Stimulated activated memory B cell treated with anti-CD40 and anti-IgM and Interleukin-4, amounts not matched to agents 10 μg/mL and 1 μg/mL and 100 μg/mL, for 72 hours (primary cell): ENCODE measurements around the gene FOXE1.

Source experiments
- ATAC-seq: fragments of 150-1000 bp; cut with Tn5 transposase; 2 replicates; pipeline ENCODE4 v1.10.0; 2021
- H3K27ac Mint-ChIP-seq: one replicate; pipeline ENCODE4 v1.8.0; 2022; ENCODE audit warnings: mild to moderate bottlenecking, mixed read lengths
- H3K27me3 Mint-ChIP-seq: one replicate; pipeline ENCODE4 v1.8.0; 2022; ENCODE audit warnings: mixed read lengths
- H3K36me3 Mint-ChIP-seq: one replicate; pipeline ENCODE4 v1.8.0; 2022; ENCODE audit warnings: mixed read lengths
- H3K4me1 Mint-ChIP-seq: one replicate; pipeline ENCODE4 v1.8.0; 2022; ENCODE audit warnings: mixed read lengths
- H3K4me3 Mint-ChIP-seq: one replicate; pipeline ENCODE4 v1.8.0; 2022; ENCODE audit warnings: mild to moderate bottlenecking, moderate library complexity, mixed read lengths
- H3K9me3 Mint-ChIP-seq: one replicate; pipeline ENCODE4 v1.8.0; 2022; ENCODE audit warnings: mixed read lengths

The FOXE1 gene

GRCh38 chr9:97873425-97873824 is 20.4 kb downstream of the FOXE1 start:
- Mint-ChIP-seq H3K27ac (no peak overlapping the region), H3K4me3 (no peak overlapping the region), H3K27me3 (no peaks in the 10 kb centered on the region), H3K9me3 (no peaks in the 10 kb centered on the region), H3K4me1 (peaks cover 6% of the 10 kb centered on the region), H3K36me3 (peaks cover 17% of the 10 kb centered on the region)
- no peak for ATAC-seq

GRCh38 chr9:97873882-97874281 is 20.9 kb downstream of the FOXE1 start:
- H3K9me3 Mint-ChIP-seq, result no peaks in the 10 kb centered on the region
- H3K4me1 Mint-ChIP-seq, result peaks cover 6% of the 10 kb centered on the region

DNA sequence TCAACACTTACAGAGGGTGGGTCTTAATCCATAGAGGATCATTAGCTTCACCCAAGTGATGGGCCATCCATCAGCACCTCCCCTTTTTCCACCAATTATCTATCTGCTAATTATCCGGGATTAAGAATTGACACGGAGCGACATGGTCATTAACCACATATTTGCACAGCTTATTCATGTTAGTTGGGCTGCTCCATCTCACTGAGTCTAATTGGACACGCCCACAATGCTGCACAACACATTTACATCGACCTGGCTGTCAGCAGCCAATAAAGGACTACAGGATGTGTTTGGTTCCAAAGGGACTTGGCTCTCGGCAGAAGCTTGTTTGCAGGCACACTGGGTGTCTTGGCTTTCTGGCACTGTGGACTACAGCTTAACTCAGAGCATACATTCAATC is 21.6 kb downstream of the FOXE1 start:
- peaks cover 12% of the 10 kb centered on the region for H3K36me3 Mint-ChIP-seq
- no peaks in the 10 kb centered on the region for H3K9me3 Mint-ChIP-seq
- H3K4me3 Mint-ChIP-seq, result no peak overlapping the region
- H3K4me1 Mint-ChIP-seq, result peaks cover 6% of the 10 kb centered on the region
- no peak for ATAC-seq
- H3K27ac Mint-ChIP-seq, result no peak overlapping the region
- H3K27me3 Mint-ChIP-seq, result no peaks in the 10 kb centered on the region

More at GRCh38 chr9:97873882-97874281, 20.9 kb downstream of the FOXE1 start:
- Mint-ChIP-seq H3K36me3 (peaks cover 17% of the 10 kb centered on the region), H3K4me3 (no peak overlapping the region), H3K27me3 (no peaks in the 10 kb centered on the region), H3K27ac (no peak overlapping the region)
- ATAC-seq, result no peak

DNA sequence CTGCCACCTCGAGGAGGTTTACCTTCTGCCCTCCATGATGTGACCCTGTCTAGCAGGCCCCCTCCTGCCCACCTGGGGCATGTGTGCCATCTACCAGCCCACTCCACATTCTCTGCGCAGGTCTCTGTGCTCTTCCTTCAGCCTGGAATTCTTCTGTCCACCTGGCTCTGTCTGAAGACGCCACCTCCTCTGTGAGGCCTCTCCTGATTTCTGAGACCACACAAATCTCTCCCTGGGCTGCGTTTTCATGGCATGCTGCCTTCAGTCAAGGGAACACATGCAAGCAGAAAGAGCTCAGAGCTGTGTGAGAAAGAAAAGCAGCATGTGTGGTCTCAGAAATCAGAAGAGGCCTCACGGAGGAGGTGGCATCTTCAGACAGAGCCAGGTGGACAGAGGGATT is 22.1 kb downstream of the FOXE1 start:
- ATAC-seq, result no peak
- Mint-ChIP-seq H3K27me3 (no peaks in the 10 kb centered on the region), H3K9me3 (no peaks in the 10 kb centered on the region), H3K27ac (no peak overlapping the region), H3K4me3 (no peak overlapping the region), H3K4me1 (peaks cover 6% of the 10 kb centered on the region), H3K36me3 (peaks cover 12% of the 10 kb centered on the region)

GRCh38 chr9:97876061-97876460 is 23.0 kb downstream of the FOXE1 start:
- H3K27ac Mint-ChIP-seq, result no peak overlapping the region
- H3K9me3 Mint-ChIP-seq, result no peaks in the 10 kb centered on the region

GRCh38 chr9:97880336-97880735 is 27.3 kb downstream of the FOXE1 start:
- Mint-ChIP-seq H3K4me1 (no peaks in the 10 kb centered on the region), H3K27ac (no peak overlapping the region), H3K9me3 (no peaks in the 10 kb centered on the region)

More at GRCh38 chr9:97876061-97876460, 23.0 kb downstream of the FOXE1 start:
- H3K27me3 Mint-ChIP-seq, result no peaks in the 10 kb centered on the region
- H3K4me3 Mint-ChIP-seq, result no peak overlapping the region
- peaks cover 6% of the 10 kb centered on the region for H3K4me1 Mint-ChIP-seq
- ATAC-seq, result no peak
- H3K36me3 Mint-ChIP-seq, result peaks cover 12% of the 10 kb centered on the region

GRCh38 chr9:97889941-97890887 is 37.2 kb downstream of the FOXE1 start:
- peaks cover 9% of the 10 kb centered on the region for H3K9me3 Mint-ChIP-seq
- no peaks in the 10 kb centered on the region for H3K4me1 Mint-ChIP-seq
- H3K4me3 Mint-ChIP-seq, result no peak overlapping the region
- ATAC-seq, result no peak
- H3K27ac Mint-ChIP-seq, result no peak overlapping the region
- H3K36me3 Mint-ChIP-seq, result peaks cover 29% of the 10 kb centered on the region
- H3K27me3 Mint-ChIP-seq, result no peaks in the 10 kb centered on the region

More at GRCh38 chr9:97880336-97880735, 27.3 kb downstream of the FOXE1 start:
- peaks cover 12% of the 10 kb centered on the region for H3K36me3 Mint-ChIP-seq
- H3K4me3 Mint-ChIP-seq, result no peak overlapping the region
- no peaks in the 10 kb centered on the region for H3K27me3 Mint-ChIP-seq
- no peak for ATAC-seq

GRCh38 chr9:97891736-97892135 is 38.7 kb downstream of the FOXE1 start:
- Mint-ChIP-seq H3K9me3 (peaks cover 12% of the 10 kb centered on the region), H3K4me3 (no peak overlapping the region), H3K27ac (no peak overlapping the region), H3K36me3 (peaks cover 40% of the 10 kb centered on the region), H3K4me1 (no peaks in the 10 kb centered on the region), H3K27me3 (no peaks in the 10 kb centered on the region)
- ATAC-seq, result no peak

GRCh38 chr9:97892421-97892820 is 39.4 kb downstream of the FOXE1 start:
- ATAC-seq, result no peak
- Mint-ChIP-seq H3K4me1 (no peaks in the 10 kb centered on the region), H3K27me3 (no peaks in the 10 kb centered on the region), H3K4me3 (no peak overlapping the region), H3K9me3 (peaks cover 12% of the 10 kb centered on the region), H3K27ac (no peak overlapping the region), H3K36me3 (peaks cover 46% of the 10 kb centered on the region)

DNA sequence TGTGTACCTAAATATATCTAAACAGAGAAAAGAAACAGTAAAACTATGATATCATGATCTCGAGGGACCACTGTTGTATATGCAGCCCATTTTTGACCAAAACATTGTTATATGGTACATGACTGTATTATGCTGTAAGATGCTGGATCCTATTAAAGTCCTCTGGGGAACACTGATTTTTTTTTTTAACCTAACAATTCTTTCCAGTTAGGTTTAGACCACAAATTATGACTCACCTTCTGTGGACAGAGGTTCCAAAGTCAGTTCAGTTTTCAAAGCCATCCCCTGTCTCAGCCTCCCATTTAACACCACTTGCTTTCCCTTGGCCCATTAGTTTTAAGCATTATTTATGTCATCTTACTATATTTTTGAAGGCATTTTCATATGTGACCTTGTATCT is 42.2 kb downstream of the FOXE1 start:
- Mint-ChIP-seq H3K27ac (no peak overlapping the region), H3K4me1 (no peaks in the 10 kb centered on the region), H3K27me3 (no peaks in the 10 kb centered on the region), H3K36me3 (peaks cover 50% of the 10 kb centered on the region), H3K9me3 (peaks cover 12% of the 10 kb centered on the region), H3K4me3 (no peak overlapping the region)
- no peak for ATAC-seq

DNA sequence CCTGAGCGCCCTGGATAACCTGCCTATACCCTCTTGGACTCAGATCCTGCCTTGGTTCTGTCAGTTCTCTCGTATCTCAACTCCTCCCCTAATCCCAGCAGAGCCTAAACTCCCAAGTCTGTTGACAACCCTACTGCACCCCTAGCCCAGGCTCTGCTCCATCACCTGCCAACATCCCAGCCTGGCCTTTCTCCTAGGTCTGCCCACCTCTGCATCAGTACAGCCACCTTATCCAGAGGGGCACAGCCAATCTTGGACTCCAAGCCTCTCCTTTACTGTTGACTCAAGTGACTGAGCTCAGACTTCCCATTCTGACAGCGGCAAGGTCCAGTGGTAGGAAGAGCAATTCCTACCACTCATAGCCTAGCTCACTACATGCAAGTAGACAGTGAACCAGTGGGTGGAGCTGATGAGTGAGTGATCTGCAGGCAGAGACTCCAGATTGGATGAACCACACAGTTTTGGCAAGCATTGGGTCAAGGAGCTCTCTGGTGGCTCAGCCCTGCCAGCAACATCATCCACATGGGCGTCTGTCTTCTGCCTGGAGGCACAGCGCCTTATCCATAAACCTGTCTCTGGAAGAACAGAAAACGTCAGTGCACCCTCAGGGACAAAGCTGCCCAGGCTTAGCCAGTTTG is 42.8 kb downstream of the FOXE1 start:
- H3K4me1 Mint-ChIP-seq, result peaks cover 2% of the 10 kb centered on the region
- H3K9me3 Mint-ChIP-seq, result peaks cover 12% of the 10 kb centered on the region

DNA sequence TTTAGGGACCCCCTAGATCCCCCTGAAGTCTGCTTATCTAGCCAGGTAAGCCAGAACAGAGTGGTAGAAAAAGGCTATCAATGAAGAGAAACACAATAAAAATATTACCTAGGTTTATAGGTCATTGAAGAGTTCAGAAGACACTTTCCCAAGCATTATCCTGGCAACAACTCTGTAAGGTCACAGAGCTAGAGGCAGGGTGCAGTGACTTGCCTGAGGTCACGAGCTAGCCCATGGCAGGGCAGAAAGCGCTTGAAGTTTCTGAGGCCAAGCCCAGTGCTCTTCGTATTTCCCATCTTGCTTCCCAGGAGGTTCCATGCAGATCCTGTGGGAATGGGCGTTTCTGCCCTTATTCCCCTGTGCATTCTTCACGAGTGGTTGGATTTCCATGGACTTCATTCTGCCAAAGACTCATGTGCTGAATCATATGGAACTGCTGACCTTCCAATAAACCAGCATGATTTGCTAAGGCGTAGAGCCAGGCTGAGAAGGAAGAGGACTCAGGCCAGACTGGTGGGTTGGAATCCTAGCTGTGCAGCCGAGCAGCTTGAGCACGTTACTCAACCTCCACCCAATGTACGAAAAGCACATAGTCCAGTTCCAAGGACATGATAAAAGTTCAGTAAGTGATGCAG is 47.2 kb downstream of the FOXE1 start:
- no peak for ATAC-seq
- H3K27ac Mint-ChIP-seq, result no peak overlapping the region
- no peak overlapping the region for H3K4me3 Mint-ChIP-seq
- peaks cover 12% of the 10 kb centered on the region for H3K4me1 Mint-ChIP-seq
- no peaks in the 10 kb centered on the region for H3K27me3 Mint-ChIP-seq
- H3K9me3 Mint-ChIP-seq, result peaks cover 2% of the 10 kb centered on the region
- H3K36me3 Mint-ChIP-seq, result peaks cover 37% of the 10 kb centered on the region

More for the DNA sequence above, 42.8 kb downstream of the FOXE1 start:
- H3K36me3 Mint-ChIP-seq, result peaks cover 54% of the 10 kb centered on the region
- no peak overlapping the region for H3K27ac Mint-ChIP-seq
- no peak for ATAC-seq
- no peak overlapping the region for H3K4me3 Mint-ChIP-seq
- H3K27me3 Mint-ChIP-seq, result no peaks in the 10 kb centered on the region

GRCh38 chr9:97900738-97901565 is 47.9 kb downstream of the FOXE1 start:
- ATAC-seq, result no peak
- Mint-ChIP-seq H3K9me3 (no peaks in the 10 kb centered on the region), H3K27ac (no peak overlapping the region), H3K27me3 (no peaks in the 10 kb centered on the region), H3K4me3 (no peak overlapping the region), H3K4me1 (peaks cover 19% of the 10 kb centered on the region), H3K36me3 (peaks cover 30% of the 10 kb centered on the region)

GRCh38 chr9:97903177-97903576 is 50.2 kb downstream of the FOXE1 start:
- Mint-ChIP-seq H3K27ac (no peak overlapping the region), H3K9me3 (no peaks in the 10 kb centered on the region), H3K4me1 (peaks cover 40% of the 10 kb centered on the region), H3K27me3 (no peaks in the 10 kb centered on the region), H3K36me3 (peaks cover 32% of the 10 kb centered on the region), H3K4me3 (no peak overlapping the region)
- no peak for ATAC-seq

DNA sequence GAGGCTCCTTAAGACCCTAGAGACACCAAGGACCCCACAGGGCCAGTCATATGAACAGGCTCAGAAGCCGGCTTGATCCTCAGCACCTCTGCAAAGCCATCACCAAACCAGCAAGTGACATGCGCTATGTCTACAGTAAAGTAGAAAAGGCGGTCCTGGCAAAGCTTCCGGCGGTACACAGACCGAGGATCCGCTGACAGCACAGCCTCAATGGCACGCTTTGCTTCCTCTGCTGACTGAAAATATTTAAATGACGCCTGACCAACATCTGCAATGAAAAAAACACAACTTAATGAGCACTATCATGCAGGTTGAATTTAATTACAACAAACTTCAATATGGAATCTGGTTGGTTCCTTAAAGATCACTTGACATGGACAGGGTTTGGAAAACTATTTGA is 51.7 kb downstream of the FOXE1 start:
- Mint-ChIP-seq H3K4me3 (no peak overlapping the region), H3K4me1 (peaks cover 49% of the 10 kb centered on the region), H3K27me3 (no peaks in the 10 kb centered on the region), H3K27ac (peak overlapping the region; percentile 91), H3K9me3 (no peaks in the 10 kb centered on the region), H3K36me3 (peaks cover 33% of the 10 kb centered on the region)
- ATAC-seq, result no peak
